ENCODE measurements around the gene RRP36. TPM values are rescaled to one million over a fixed set of nuclear protein-coding genes. Genes with fewer than 3 reads are reported as not detected.
A peak's percentile ranks its signal among the peaks of the same experiment; 100 is the strongest.
"Not testable (repeated sequence)": the region's sequence is repeated elsewhere in the genome, so short reads cannot be mapped to it uniquely, and the experiment has no call there.

Gene RRP36
- total RNA-seq, 1 experiment from 2014 or later, result 82.0 TPM

- no peak for DNase-seq (ENCODE audit: low spot score)
Observed at GRCh38 chr6:43037706-43038105, 16.3 kb downstream of the RRP36 start.

GRCh38 chr6:43038727-43039126 lies 17.3 kb downstream of the RRP36 start:
- DNase-seq (ENCODE audit: low spot score), result no peak

DNA sequence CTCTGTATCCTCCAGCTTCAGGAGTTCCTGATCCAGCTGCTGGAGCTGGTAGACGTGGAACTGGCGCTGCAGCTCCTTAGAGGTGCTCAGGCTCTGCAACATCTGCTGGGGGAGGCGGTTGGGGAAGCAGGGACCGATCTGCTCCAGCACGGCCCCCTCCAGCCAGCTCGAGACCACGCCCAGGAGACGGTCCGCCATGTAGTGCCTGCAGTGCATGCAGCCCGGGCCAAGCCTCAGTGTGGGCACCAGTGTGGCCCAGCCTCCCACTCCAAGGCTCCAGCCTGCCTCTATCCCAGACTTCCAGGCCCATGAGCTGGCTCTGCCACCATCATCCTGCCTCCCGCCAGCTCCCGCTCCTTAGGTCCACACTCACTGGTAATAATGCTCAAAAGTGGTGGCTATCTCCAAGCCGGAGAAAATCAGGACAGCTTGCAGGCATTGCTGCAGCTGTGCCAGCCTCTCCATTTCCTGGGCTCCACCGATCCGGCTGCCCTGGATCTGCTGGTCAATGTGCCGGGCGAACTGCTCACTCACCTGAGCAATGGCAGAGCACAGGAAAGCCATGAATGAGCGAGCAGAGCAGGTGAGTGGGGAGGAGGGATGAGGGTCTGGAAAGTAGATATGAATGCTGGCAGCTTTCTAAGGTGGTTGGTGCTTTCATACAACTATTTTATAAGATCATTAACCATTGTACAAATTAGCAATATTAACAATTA lies 19.3 kb downstream of the RRP36 start:
- DNase-seq (ENCODE audit: low spot score), result no peak

- not testable (repeated sequence) for DNase-seq (ENCODE audit: low spot score)
Observed at GRCh38 chr6:43041475-43041874, 20.1 kb downstream of the RRP36 start.

GRCh38 chr6:43043310-43043709 lies 21.9 kb downstream of the RRP36 start:
- DNase-seq (ENCODE audit: low spot score), result no peak

GRCh38 chr6:43045371-43045930 lies 24.0 kb downstream of the RRP36 start:
- DNase-seq (ENCODE audit: low spot score), result no peak

GRCh38 chr6:43047998-43048397 lies 26.6 kb downstream of the RRP36 start:
- DNase-seq (ENCODE audit: low spot score), result no peak

DNA sequence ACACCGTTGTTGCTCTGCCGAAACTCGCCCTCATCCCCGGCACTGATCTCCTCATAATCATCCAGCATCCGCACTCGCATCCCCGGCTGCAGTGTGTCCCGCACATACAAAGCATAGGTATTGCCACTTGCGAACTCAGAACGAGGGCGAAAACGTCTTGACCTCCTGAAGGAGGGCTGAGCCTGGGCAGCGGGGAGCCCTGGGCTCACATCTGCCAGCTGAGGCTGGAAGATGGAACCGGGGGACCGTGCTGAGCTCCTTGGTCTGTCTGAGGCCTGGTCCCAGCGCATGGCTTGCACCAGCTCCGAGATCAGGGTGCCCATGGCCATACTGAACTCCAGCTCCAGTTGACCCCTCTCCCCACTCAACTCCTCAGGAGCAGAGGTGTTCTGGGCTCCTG lies 29.6 kb downstream of the RRP36 start:
- no peak for DNase-seq (ENCODE audit: low spot score)

GRCh38 chr6:43052225-43052841 lies 30.9 kb downstream of the RRP36 start:
- DNase-seq (ENCODE audit: low spot score), result no peak

DNA sequence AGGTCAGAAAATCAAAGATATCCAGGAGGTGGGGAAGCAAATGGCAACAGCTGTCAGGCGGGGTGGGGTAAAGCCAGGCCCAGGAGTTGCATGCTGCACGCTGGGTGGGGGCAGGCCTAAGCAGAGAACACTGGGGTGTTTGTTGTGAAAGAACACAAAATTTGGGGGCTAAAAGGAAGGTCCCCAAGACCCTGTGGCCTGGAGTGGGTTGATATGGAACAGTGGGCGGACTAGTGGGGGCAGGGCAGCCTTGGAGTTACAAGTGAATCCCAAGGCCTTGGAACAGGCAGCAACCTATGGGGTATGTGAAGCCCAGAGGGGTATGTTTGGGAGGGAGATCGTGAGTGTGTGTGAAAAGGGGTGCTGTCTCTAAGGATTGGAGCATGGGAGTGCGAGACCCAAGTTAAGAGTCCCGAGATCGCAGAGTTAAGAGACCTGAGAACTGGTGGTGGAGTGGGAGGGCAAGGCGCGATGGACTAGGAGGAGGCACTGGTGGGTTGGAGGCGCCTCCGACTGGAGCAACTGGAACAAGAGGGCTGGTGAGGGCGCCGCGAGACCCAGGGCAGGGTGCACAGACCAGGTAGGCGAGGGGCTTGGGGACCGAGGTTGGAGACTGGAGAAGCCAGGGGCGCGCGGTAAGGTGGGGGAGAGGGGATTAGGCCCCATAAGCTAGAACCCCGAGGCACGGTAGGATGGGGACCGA lies 31.6 kb downstream of the RRP36 start:
- DNase-seq (ENCODE audit: low spot score), result peak; percentile 27

DNA sequence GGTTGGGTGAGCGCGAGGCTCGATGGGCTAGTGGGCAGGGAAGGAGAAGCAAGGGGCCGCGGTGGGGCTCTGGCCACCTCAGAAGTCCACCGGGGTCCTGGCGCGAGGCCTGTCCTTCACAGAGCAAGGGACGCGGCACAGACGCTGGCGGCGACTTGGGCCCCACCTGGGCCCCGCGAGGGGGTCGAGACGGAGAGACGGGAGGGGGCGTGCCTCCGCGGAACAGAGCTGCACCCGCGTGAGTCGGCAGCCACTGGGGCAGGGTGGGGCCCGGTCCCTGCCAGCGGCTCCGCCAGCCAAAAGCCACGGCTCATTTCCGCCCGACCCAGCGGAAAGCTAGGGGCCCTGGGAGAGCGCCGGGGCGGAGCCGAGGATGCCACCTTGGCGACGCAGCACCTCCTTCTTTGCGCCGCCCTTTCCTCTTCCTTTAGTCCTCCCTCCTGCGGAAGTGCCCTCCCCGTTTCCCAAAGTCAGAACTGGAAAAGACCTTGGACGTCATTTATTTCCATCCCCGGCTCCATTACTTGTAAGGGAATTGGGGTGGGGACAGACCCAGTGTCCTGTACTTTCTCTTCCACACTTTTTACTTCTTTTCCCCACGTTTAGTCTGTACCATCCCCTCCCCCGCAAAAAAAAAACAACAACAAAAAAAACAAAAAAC lies 32.3 kb downstream of the RRP36 start, which contains the start of gene CUL7:
Gene CUL7 (minus strand): TSS at position 307 of the 661 bp plus-strand sequence. CDS start 1,063 bp downstream, outside the sequence.
- peak; percentile 96 for DNase-seq (ENCODE audit: low spot score)

GRCh38 chr6:43054206-43054943 lies 33.0 kb downstream of the RRP36 start:
- DNase-seq (ENCODE audit: low spot score), result no peak

DNA sequence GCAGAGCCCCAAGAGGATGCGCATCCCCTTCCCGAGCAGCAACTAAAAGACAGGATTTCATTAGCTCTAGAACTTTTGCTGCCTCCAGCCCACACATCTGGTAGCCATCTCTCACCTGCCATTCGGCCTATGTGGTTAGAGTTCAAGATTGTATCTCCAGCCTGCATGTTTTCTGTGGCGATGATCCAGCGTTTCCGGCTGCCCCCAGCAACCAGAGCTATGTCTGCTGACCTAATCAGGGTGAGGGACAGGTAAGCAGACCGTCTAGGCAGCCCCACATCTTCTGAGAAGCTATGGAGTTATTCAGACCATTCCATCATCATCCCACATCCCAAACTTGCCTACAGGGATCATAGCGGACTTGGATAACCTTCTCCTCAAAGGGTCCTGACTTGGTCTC lies 34.5 kb downstream of the RRP36 start:
- DNase-seq (ENCODE audit: low spot score), result no peak

DNA sequence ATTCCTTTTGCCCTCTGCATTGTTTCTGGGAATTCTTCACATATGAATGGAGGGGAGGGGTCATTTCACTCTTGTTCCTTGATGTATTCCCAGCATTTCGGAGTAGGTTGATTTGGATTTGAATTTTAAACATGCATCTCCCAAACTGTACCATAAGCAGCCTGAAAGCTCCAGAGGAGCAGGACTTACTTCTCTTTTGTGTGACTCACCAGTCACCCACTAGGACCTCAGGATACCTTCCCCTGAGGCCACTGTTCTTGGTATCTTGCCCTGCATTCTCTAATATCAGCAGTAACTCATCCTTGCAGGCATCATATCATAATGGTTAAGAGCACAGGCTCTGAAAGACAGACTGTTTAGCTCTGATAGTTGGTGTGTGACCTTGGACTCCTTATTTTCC lies 37.1 kb downstream of the RRP36 start:
- DNase-seq (ENCODE audit: low spot score), result no peak

DNA sequence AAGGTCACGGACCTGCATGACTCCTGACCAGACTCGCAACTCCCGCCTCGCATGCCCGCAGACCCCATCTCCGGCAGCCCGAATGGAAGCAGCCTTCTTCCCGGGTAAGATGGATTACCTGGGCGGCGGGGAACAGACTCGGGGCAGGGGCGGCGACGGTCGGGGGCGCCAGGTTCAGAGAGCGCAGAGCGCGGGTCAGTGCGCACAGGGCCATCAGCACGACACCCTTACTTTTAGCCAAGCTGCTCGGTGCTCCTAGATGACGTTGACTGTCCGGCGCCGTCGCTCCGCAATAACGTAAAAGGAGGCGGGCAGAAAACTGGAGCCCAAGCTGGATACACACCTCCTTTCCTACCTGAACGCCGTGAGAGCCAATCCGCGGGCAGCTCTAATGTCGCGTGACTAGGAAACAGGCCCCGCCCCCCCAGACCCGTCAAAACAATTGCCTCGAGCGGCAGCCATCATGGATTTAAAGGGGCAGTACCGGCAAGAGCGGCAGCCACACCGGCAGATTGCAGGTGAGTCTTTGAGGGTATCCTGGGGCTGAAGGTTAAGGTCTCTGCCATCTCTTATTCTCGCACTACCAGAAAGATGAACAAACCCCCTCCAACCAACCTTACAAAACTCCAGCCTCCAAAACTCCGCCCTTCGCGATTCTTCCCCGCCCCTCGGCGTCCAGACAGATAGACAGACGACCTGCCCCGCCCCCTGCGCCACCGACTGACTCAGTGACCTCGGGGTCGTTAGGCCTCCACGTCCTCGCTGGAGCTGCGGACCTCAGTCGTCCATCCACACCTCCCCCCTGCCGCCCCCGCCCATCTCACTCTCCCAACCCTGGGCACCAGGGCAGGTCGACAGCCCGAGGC lies 38.0 kb downstream of the RRP36 start, which contains the start of the genes KLC4 and MRPL2:
Gene KLC4 (plus strand): TSS at position 464 of the 866 bp plus-strand sequence. CDS start 1,705 bp downstream, outside the sequence.
Gene MRPL2 (minus strand): TSS at position 267 of the 866 bp plus-strand sequence. CDS start 53 bp downstream, at position 214.
- DNase-seq (ENCODE audit: low spot score), result peak; percentile 99

- DNase-seq (ENCODE audit: low spot score), result peak; percentile 79
Observed at GRCh38 chr6:43060034-43060754, 38.8 kb downstream of the RRP36 start.

- DNase-seq (ENCODE audit: low spot score), result no peak
Observed at GRCh38 chr6:43060755-43061633, 39.6 kb downstream of the RRP36 start.

DNA sequence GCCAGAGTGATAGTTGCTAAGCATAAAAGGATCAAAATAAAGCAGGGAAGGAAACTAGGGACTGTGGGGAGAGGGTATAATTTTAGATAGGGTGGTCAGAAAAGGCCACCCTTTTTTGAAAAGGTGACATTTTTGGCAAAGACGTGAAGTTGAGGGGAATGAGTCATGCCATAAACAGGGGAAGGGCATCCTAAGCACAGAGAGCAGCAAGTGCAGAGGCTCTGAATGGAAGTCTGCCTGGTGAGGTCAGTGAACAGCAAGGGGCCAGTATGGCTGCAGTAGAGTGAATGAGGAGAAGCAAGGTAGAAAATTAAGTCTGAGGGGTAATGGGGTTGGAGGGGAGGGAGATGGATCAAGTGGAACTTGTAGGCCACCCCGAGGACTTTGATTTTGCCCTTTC lies 40.4 kb downstream of the RRP36 start:
- no peak for DNase-seq (ENCODE audit: low spot score)
